A549 (cell line): Measurements from ENCODE around the gene SLC6A5. TPM values are rescaled to one million over a fixed set of nuclear protein-coding genes. Genes with fewer than 3 reads are reported as not detected.

ENCODE experiments used
- ATAC-seq, 2 experiments: fragments of 200-7000 bp in 1 of 2; fragments of >200 bp in 1 of 2; cut with Nextera tagmentation in 1 of 2; cut with Tn5 transposase in 1 of 2; 3 replicates each; pipeline versions ENCODE4 v1.8.0 to v1.9.1; 2018 to 2020; ENCODE audit warnings: mild to moderate bottlenecking in 1 of 2, moderate library complexity in 1 of 2
- CTCF ChIA-PET: fragments of 300-600 bp; sonication (Branson Sonifier 250); formaldehyde crosslinking; extraction: SDS; loops from one replicate; lab custom pipeline; 2021; ENCODE audit warnings: antibody characterized with exemption, inconsistent platforms; lab: Yijun Ruan, JAX
- POLR2A ChIA-PET: fragments of 350-600 bp; formaldehyde crosslinking; extraction: SDS; loops from one replicate; lab custom pipeline; 2021; ENCODE audit warnings: antibody characterized with exemption, inconsistent platforms; lab: Yijun Ruan, JAX
- DNase-seq, 2 experiments: peaks; one replicate each; pipeline versions ENCODE4 v3.0.0 to v3.0.0-alpha.2; 2011 to 2016; ENCODE audit warnings: low read depth in 1 of 2, low spot score in 1 of 2
- FAIRE-seq: peaks from 2 replicates; lab custom pipeline; 2011; peaks lifted over from hg19 to GRCh38; lab: Jason Lieb, UNC
- H3K27ac ChIP-seq, 2 experiments: fragments of >200 bp; sonication (Bioruptor Twin); formaldehyde crosslinking; 3 replicates each; pipeline ENCODE4 v1.5.1; 2016 to 2017
- H3K4me1 ChIP-seq: fragments of >200 bp; sonication (Bioruptor Twin); formaldehyde crosslinking; 3 replicates; pipeline ENCODE4 v1.6.1; 2016
- H3K4me2 ChIP-seq: fragments of >200 bp; sonication (Bioruptor Twin); formaldehyde crosslinking; 3 replicates; pipeline ENCODE4 v1.6.1; 2016
- H3K4me3 ChIP-seq: fragments of >200 bp; sonication (Bioruptor Twin); formaldehyde crosslinking; 3 replicates; pipeline ENCODE4 v1.5.1; 2016
- H3K9me3 ChIP-seq: fragments of >200 bp; sonication (Bioruptor Twin); formaldehyde crosslinking; 3 replicates; pipeline ENCODE4 v1.6.1; 2016
- BCL3 ChIP-seq: fragments of >200 bp; sonication (Bioruptor Twin); formaldehyde crosslinking; IDR thresholded peaks from 3 replicates; pipeline ENCODE4 v1.6.1; 2016
- CHD2 ChIP-seq: fragments of 150-350 bp; IDR thresholded peaks from 2 replicates; pipeline ENCODE4 v1.6.1; 2014; ENCODE audit warnings: low read length; ENCODE audit not compliant: partially characterized antibody
- CHD4 ChIP-seq: fragments of 200-600 bp; sonication (generic); IDR thresholded peaks from 2 replicates; pipeline ENCODE4 v1.6.1; 2016; ENCODE audit warnings: antibody characterized with exemption, mild to moderate bottlenecking, borderline replicate concordance
- HEYL ChIP-seq: fragments of 250-450 bp; sonication (Bioruptor Pico); IDR thresholded peaks from 2 replicates; pipeline ENCODE4 v1.8.0; 2021; ENCODE audit warnings: mild to moderate bottlenecking, moderate library complexity
- HOXB5 ChIP-seq: fragments of 250-450 bp; sonication (Bioruptor Pico); IDR thresholded peaks from 2 replicates; pipeline ENCODE4 v1.5.0; 2020; ENCODE audit warnings: mild to moderate bottlenecking, moderate library complexity
- JUN ChIP-seq, 2 experiments: fragments of >200 bp; sonication (Bioruptor Twin); formaldehyde crosslinking; IDR thresholded peaks; 2 replicates in 1 of 2; 3 replicates in 1 of 2; pipeline ENCODE4 v1.6.1; 2016 to 2017
- MAFK ChIP-seq: fragments of 450-650 bp; IDR thresholded peaks from 2 replicates; pipeline ENCODE4 v1.6.1; 2014; ENCODE audit not compliant: partially characterized antibody
- MAZ ChIP-seq: fragments of 150-350 bp; IDR thresholded peaks from 2 replicates; pipeline ENCODE4 v1.6.1; 2014; ENCODE audit warnings: antibody characterized with exemption, low read depth, low read length, borderline replicate concordance
- NPAS2 ChIP-seq: fragments of 250-450 bp; sonication (Bioruptor Pico); IDR thresholded peaks from 2 replicates; pipeline ENCODE4 v1.8.0; 2022; ENCODE audit warnings: mild to moderate bottlenecking, moderate library complexity, borderline replicate concordance
- POLR2AphosphoS2 ChIP-seq: conservative IDR thresholded peaks from 2 replicates; pipeline ENCODE4 v1.6.1; 2012; ENCODE audit warnings: low read length, improper control_type of control experiment, inconsistent platforms
- RARB ChIP-seq: fragments of 250-450 bp; sonication (Bioruptor Pico); IDR thresholded peaks from 2 replicates; pipeline ENCODE4 v1.8.0; 2021; ENCODE audit warnings: mild to moderate bottlenecking, moderate library complexity
- REST ChIP-seq: fragments of 200-600 bp; sonication (generic); IDR thresholded peaks from 2 replicates; pipeline ENCODE4 v1.6.1; 2016; ENCODE audit warnings: antibody characterized with exemption, mild to moderate bottlenecking, moderate library complexity
- SMC3 ChIP-seq: fragments of >200 bp; sonication (Bioruptor Twin); formaldehyde crosslinking; IDR thresholded peaks from 3 replicates; pipeline ENCODE4 v1.6.1; 2018; ENCODE audit warnings: inconsistent platforms
- ZC3H11A ChIP-seq: fragments of 450-650 bp; IDR thresholded peaks from 2 replicates; pipeline ENCODE4 v1.6.1; 2014; ENCODE audit warnings: antibody characterized with exemption, mild to moderate bottlenecking
- ZFP36 ChIP-seq: fragments of 450-650 bp; IDR thresholded peaks from 2 replicates; pipeline ENCODE4 v1.6.1; 2014; ENCODE audit warnings: borderline replicate concordance; ENCODE audit not compliant: partially characterized antibody
- WGBS: methylation state at CpG from one replicate; pipeline ENCODE4 v1.1.6; 2017; ENCODE audit errors: missing lambda C conversion rate; 5-methylcytosine and 5-hydroxymethylcytosine counted together
- polyA plus RNA-seq, 4 experiments: library from polyadenylated mRNA; depleted of rRNA in 3 of 4; stranded (reverse); fragments of >200 nt; fragmentation: RNase III in 1 of 4; extraction: RNeasy Plus Mini Kit Qiagen cat#74134 plus additional on column Dnase treatment in 1 of 4; gene quantifications; 2 replicates in 3 of 4; 3 replicates in 1 of 4; pipeline ENCODE4 v1.2.3, GENCODE V29; 2011 to 2017
- TF ChIP-seq, protein P1 (sequence below): fragments of >200 bp; sonication (Bioruptor Twin); formaldehyde crosslinking; IDR thresholded peaks from 2 replicates; pipeline ENCODE4 v1.6.1; 2016

The SLC6A5 gene
- polyA plus RNA-seq, 2 of the 4 experiments (the other 2 are of a cell fraction) = not detected

DNA sequence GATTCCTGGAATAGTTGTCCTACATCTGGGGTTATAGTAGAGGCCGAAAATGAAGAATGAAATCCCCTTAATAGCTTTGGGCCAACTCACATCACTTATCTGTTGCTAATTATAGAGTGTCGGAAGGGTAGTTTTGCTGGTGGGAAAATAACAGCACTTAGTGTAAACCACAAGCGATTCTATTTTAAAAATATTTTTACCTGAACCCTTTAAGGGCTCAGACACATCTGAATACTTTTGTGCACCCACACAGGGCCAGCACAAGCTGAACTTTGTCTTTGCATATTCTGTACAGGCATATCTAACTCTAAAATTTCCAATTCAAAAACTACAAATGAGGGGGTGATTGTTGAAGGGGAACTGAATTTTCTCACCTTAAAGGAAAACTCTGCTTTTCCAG is 27.6 kb downstream of the SLC6A5 start:
- H3K9me3 ChIP-seq = no peaks in the 10 kb centered on the region

GRCh38 chr11:20627701-20628100 is 28.3 kb downstream of the SLC6A5 start:
- H3K9me3 ChIP-seq = no peaks in the 10 kb centered on the region
- no peak overlapping the region for H3K27ac ChIP-seq
- no peak overlapping the region for H3K4me2 ChIP-seq
- WGBS = 11% methylated on average over 3 of the region's 3 CpGs
- H3K4me3 ChIP-seq = no peak overlapping the region
- H3K4me1 ChIP-seq = no peaks in the 10 kb centered on the region
- ChIA-PET POLR2A (no interaction called here), CTCF (interaction anchor here (1.3 to 3.5 kb wide), 2 partner anchors 10 to 20 kb away, joined by 4 to 17 read pairs; no protein-coding TSS in a partner anchor)
- ATAC-seq (no peak), FAIRE-seq (no peak), DNase-seq (no peak)
- TF ChIP-seq HEYL (CRISPR knock-in tag) (no peak), HOXB5 (CRISPR knock-in tag) (no peak), CHD4 (no peak), MAZ (no peak), REST (no peak)
- TF ChIP-seq, all 56 proteins: peak for 0

More for the DNA sequence above, 27.6 kb downstream of the SLC6A5 start:
- H3K4me1 ChIP-seq = no peaks in the 10 kb centered on the region
- H3K4me2 ChIP-seq = no peak overlapping the region
- ChIA-PET POLR2A (no interaction called here), CTCF (interaction anchor here (1.3 to 3.5 kb wide), 3 partner anchors 11 to 21 kb away, joined by 4 to 17 read pairs (median 5); no protein-coding TSS in a partner anchor)
- 42% methylated on average over 3 of the region's 3 CpGs for WGBS
- FAIRE-seq = no peak
- DNase-seq = no peak
- no peak overlapping the region for H3K27ac ChIP-seq
- no peak overlapping the region for H3K4me3 ChIP-seq
- ATAC-seq = no peak
- no peak for TF ChIP-seq CHD2
- TF ChIP-seq JUN (IDR thresholded peaks at IDR 0.05) = no peak
- TF ChIP-seq POLR2AphosphoS2 = no peak
- no peak for TF ChIP-seq RARB (CRISPR knock-in tag)
- no peak for TF ChIP-seq ZFP36
- no peak for TF ChIP-seq NPAS2 (CRISPR knock-in tag)
- no peak for TF ChIP-seq BCL3
- TF ChIP-seq ZC3H11A = no peak
- TF ChIP-seq, protein P1, sequence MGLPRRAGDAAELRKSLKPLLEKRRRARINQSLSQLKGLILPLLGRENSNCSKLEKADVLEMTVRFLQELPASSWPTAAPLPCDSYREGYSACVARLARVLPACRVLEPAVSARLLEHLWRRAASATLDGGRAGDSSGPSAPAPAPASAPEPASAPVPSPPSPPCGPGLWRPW = no peak
- TF ChIP-seq SMC3 = no peak
- TF ChIP-seq, all 56 proteins: peak for 0

- no peaks in the 10 kb centered on the region for H3K9me3 ChIP-seq
- H3K4me3 ChIP-seq = no peak overlapping the region
- CTCF ChIA-PET = interaction anchor here (1.1 kb wide), 1 partner anchor 235 kb away, joined by 4 read pairs; no protein-coding TSS in a partner anchor
- ATAC-seq (no peak), FAIRE-seq (no peak), DNase-seq (no peak)
- no peaks in the 10 kb centered on the region for H3K4me1 ChIP-seq
- POLR2A ChIA-PET = no interaction called here
- H3K27ac ChIP-seq = no peak overlapping the region
- TF ChIP-seq MAFK = no peak
- 50% methylated on average over 5 of the region's 5 CpGs for WGBS
- no peak overlapping the region for H3K4me2 ChIP-seq
These were observed 32.2 kb downstream of the SLC6A5 start for GRCh38 chr11:20631519-20632168.
